ENCODE results near the gene SEPTIN8.

DNA sequence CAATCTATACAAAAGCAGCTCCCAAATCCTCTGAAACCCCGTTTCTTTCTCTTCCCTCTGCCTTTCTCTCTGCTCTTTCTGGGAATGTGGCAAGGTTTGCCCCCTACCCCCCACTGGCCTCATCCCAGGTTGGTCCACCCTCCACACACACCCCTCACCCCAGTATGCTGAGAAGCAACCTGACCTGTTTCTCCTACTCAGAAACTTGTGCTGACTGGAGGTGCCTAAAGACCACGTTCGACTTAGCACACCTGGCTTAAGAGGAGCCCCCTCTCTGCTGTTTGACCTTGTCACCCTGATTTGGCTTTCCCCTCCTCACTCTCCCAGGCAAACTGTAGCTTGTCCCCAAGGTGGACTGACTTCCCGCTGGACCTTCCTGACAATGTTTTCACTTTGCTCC is 1.1 kb upstream of the SEPTIN8 start:
- no peak for TF ChIP-seq CTCF (IDR thresholded peaks at IDR 0.05; ENCODE audit: insufficient read depth, low read length)
- no peak for TF ChIP-seq POLR2AphosphoS5 (IDR thresholded peaks at IDR 0.05; ENCODE audit: low read depth)
- TF ChIP-seq SPI1 (IDR thresholded peaks at IDR 0.05; ENCODE audit: borderline replicate concordance, low read depth), result no peak
- TF ChIP-seq, protein P1, sequence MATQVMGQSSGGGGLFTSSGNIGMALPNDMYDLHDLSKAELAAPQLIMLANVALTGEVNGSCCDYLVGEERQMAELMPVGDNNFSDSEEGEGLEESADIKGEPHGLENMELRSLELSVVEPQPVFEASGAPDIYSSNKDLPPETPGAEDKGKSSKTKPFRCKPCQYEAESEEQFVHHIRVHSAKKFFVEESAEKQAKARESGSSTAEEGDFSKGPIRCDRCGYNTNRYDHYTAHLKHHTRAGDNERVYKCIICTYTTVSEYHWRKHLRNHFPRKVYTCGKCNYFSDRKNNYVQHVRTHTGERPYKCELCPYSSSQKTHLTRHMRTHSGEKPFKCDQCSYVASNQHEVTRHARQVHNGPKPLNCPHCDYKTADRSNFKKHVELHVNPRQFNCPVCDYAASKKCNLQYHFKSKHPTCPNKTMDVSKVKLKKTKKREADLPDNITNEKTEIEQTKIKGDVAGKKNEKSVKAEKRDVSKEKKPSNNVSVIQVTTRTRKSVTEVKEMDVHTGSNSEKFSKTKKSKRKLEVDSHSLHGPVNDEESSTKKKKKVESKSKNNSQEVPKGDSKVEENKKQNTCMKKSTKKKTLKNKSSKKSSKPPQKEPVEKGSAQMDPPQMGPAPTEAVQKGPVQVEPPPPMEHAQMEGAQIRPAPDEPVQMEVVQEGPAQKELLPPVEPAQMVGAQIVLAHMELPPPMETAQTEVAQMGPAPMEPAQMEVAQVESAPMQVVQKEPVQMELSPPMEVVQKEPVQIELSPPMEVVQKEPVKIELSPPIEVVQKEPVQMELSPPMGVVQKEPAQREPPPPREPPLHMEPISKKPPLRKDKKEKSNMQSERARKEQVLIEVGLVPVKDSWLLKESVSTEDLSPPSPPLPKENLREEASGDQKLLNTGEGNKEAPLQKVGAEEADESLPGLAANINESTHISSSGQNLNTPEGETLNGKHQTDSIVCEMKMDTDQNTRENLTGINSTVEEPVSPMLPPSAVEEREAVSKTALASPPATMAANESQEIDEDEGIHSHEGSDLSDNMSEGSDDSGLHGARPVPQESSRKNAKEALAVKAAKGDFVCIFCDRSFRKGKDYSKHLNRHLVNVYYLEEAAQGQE (IDR thresholded peaks at IDR 0.05; ENCODE audit: insufficient replicate concordance, low read depth), result no peak
- no peak for TF ChIP-seq GABPA (IDR thresholded peaks at IDR 0.05; ENCODE audit: low read depth)
